Mucosa of descending colon (tissue), 3 donors: ENCODE measurements around the gene CCDC78. TPM values are rescaled to one million over a fixed set of nuclear protein-coding genes. Genes with fewer than 3 reads are reported as not detected.

Experiments used
- ATAC-seq: fragments of 200-7000 bp; cut with Tn5 transposase; one replicate; pipeline ENCODE4 v1.9.1; 2020; ENCODE audit warnings: mild to moderate bottlenecking, moderate library complexity
- DNase-seq, 3 donors: peaks; one replicate each; pipeline ENCODE4 v3.0.0-alpha.2; 2020
- H3K36me3 ChIP-seq: fragments of 200-600 bp; one replicate; pipeline ENCODE4 v1.8.0; 2021; ENCODE audit warnings: low read depth, mild to moderate bottlenecking
- H3K4me1 ChIP-seq: fragments of 200-600 bp; one replicate; pipeline ENCODE4 v1.8.0; 2021; ENCODE audit warnings: low read depth, mild to moderate bottlenecking
- H3K4me3 ChIP-seq: fragments of 200-600 bp; one replicate; pipeline ENCODE4 v1.8.0; 2021; ENCODE audit warnings: mild to moderate bottlenecking
- H3K9me3 ChIP-seq: fragments of 200-600 bp; one replicate; pipeline ENCODE4 v1.8.0; 2021; ENCODE audit warnings: mild to moderate bottlenecking
- intact Hi-C, 2 donors: fragments of 100-400 bp; cut with DNase I in 1 of 2; cut with micrococcal nuclease in 1 of 2; formaldehyde crosslinking; loops; one replicate each; pipeline versions ENCODE4 v1.11.0 to v1.11.1; 2022; cut with DNase I, micrococcal nuclease
- total RNA-seq, 3 donors: library from RNA; stranded (reverse); fragmentation: NEBNext Ultra II Directional in 2 of 3; extraction: Animal tissue kit (Norgen Biotek cat#: 25700) in 2 of 3; gene quantifications; one replicate each; pipeline versions ENCODE4 v1.2.1 to v1.2.4, GENCODE V29; 2021 to 2023
- TF ChIP-seq, protein P1 (sequence below): fragments of 200-600 bp; IDR thresholded peaks from one replicate; pipeline ENCODE4 v1.8.0; 2022; ENCODE audit warnings: antibody characterized with exemption, mild to moderate bottlenecking
- donor health status: DM: no; HTN: no; CAD: no; lungs with moderate emphysema.
- donor health status: DM: no; HTN: no; CAD: no.
- donor health status: DM: no; HTN: yes; CAD: no.

Gene CCDC78
- total RNA-seq, 3 donors from 2014 or later: 0.47 to 0.96 (median 0.80) TPM

DNA sequence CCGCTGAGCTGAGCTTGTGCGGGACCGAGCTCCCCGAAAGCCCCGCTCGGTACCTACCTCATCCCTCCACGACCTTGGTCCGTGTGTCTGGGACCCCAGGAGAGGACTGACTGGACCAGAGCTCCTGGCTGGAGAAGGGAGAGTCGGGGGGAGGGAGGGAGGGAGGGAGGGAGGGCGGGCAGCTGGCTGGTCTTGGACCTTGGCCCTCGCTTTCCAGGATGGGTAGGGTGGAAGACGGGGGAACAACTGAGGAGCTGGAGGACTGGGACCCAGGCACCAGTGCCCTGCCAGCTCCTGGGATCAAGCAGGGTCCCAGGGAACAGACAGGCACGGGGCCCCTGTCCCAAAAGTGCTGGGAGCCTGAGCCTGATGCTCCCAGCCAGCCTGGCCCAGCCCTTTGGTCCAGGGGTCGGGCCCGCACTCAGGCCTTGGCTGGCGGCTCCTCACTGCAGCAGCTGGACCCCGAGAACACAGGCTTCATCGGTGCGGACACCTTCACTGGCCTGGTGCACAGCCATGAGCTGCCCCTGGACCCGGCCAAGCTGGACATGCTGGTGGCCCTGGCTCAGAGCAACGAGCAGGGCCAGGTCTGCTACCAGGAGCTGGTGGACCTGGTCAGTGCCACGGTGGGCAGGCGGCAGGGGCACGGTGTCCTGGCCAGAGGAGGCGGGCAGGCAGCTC lies 50.2 kb downstream of the CCDC78 start:
- TF ChIP-seq, protein P1, sequence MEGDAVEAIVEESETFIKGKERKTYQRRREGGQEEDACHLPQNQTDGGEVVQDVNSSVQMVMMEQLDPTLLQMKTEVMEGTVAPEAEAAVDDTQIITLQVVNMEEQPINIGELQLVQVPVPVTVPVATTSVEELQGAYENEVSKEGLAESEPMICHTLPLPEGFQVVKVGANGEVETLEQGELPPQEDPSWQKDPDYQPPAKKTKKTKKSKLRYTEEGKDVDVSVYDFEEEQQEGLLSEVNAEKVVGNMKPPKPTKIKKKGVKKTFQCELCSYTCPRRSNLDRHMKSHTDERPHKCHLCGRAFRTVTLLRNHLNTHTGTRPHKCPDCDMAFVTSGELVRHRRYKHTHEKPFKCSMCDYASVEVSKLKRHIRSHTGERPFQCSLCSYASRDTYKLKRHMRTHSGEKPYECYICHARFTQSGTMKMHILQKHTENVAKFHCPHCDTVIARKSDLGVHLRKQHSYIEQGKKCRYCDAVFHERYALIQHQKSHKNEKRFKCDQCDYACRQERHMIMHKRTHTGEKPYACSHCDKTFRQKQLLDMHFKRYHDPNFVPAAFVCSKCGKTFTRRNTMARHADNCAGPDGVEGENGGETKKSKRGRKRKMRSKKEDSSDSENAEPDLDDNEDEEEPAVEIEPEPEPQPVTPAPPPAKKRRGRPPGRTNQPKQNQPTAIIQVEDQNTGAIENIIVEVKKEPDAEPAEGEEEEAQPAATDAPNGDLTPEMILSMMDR: no peak
- Histone ChIP-seq H3K9me3 (no peaks in the 10 kb centered on the region), H3K36me3 (peaks cover 11% of the 10 kb centered on the region), H3K4me3 (no peak overlapping the region), H3K4me1 (peaks cover 39% of the 10 kb centered on the region)
- DNase-seq (peak in 2 of 3 donors; percentile 48 to 61), ATAC-seq (no peak)
- intact Hi-C loops: no loop called here

- TF ChIP-seq, protein P1: no peak
- H3K36me3 ChIP-seq: peaks cover 13% of the 10 kb centered on the region
- no peaks in the 10 kb centered on the region for H3K9me3 ChIP-seq
- DNase-seq (peak in 2 of 3 donors; percentile 64 to 75), ATAC-seq (no peak)
- peaks cover 36% of the 10 kb centered on the region for H3K4me1 ChIP-seq
- intact Hi-C loops: no loop called here
- no peak within 1 kb of the TSS for H3K4me3 ChIP-seq
Measured at GRCh38 chr16:674968-675883, 51.0 kb downstream of the CCDC78 start, which contains the start of gene RHBDL1. RHBDL1 (plus strand) TSS chr16:675671; CDS start chr16:675791, 120 bp downstream.

DNA sequence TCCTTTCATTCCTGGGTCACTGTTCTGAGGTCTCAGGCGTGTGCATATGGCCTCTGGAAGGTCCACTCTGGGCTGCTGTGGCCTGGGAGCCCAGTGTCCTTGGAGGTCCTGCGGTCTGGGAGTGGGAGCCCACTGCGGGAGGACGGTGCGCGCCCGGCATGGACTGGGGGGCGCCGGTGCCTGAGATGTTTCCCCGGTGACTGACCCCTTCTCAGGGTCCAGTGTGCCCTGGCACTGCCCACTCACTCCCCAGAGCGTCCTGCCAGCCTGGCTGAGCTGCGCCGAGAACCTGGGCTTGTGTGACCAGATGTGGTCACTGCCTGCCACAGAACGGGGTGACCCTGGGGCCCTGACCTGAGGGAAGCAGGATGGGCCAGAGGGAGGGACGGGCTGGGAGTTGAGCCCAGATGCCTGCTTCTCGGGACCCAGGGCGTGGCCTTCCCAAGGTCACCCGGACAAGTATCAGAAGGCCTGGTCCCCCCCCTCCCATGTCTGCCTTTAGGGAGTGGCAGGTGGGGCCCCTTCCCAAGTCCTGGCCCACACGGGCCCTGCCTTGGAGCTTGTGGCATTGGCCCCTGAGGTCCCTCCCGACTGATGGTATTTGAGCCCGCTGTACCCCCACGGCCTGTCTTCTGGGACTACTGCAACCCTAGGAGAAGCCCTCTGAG lies 51.9 kb downstream of the CCDC78 start:
- peaks cover 13% of the 10 kb centered on the region for H3K36me3 ChIP-seq
- TF ChIP-seq, protein P1: no peak
- H3K4me1 ChIP-seq: peaks cover 34% of the 10 kb centered on the region
- peak in 2 of 3 donors; percentile 40 to 49 for DNase-seq
- no peak overlapping the region for H3K4me3 ChIP-seq
- no peaks in the 10 kb centered on the region for H3K9me3 ChIP-seq
- no peak for ATAC-seq
- intact Hi-C loops: no loop called here

GRCh38 chr16:673399-673991 lies 52.7 kb downstream of the CCDC78 start:
- TF ChIP-seq, protein P1: no peak
- Histone ChIP-seq H3K9me3 (no peaks in the 10 kb centered on the region), H3K4me1 (peaks cover 37% of the 10 kb centered on the region), H3K4me3 (no peak overlapping the region), H3K36me3 (peaks cover 13% of the 10 kb centered on the region)
- ATAC-seq (no peak), DNase-seq (no peak)
- intact Hi-C loops: no loop called here

DNA sequence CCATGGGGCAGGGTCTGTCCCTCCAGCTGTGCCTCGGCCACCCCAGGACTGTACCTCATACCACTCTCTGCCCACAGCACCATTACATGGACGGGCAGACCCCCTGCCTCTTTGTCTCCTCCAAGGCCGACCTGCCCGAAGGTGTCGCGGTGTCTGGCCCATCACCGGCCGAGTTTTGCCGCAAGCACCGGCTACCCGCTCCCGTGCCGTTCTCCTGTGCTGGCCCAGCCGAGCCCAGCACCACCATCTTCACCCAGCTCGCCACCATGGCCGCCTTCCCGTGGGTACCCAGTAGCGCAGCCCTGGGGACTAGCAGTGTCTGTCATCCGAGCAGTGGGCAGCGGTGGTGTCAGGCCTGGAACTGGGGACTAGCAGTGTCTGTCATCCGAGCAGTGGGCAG lies 53.4 kb downstream of the CCDC78 start:
- DNase-seq (no peak), ATAC-seq (no peak)
- peaks cover 13% of the 10 kb centered on the region for H3K36me3 ChIP-seq
- intact Hi-C loops: no loop called here
- H3K4me1 ChIP-seq: peaks cover 37% of the 10 kb centered on the region
- TF ChIP-seq, protein P1: no peak
- no peaks in the 10 kb centered on the region for H3K9me3 ChIP-seq
- no peak overlapping the region for H3K4me3 ChIP-seq
